WTC11 (cell line): Measurements from ENCODE around the gene ZFP69B. TPM values are rescaled to one million over a fixed set of nuclear protein-coding genes. Genes with fewer than 3 reads are reported as not detected.

Experiments
- ATAC-seq: fragments of 200-7000 bp; cut with Tn5 transposase; 2 replicates; pipeline ENCODE4 v1.10.0; 2021; ENCODE audit warnings: mild to moderate bottlenecking, moderate library complexity
- CTCF ChIA-PET: fragments of 300-600 bp; sonication (Branson Sonifier 250); formaldehyde crosslinking; loops from one replicate; lab custom pipeline; 2021; ENCODE audit warnings: antibody characterized with exemption; lab: Charles Lee
- POLR2A ChIA-PET: fragments of 350-600 bp; sonication (Branson Sonifier 250); formaldehyde crosslinking; loops from one replicate; lab custom pipeline; 2021; ENCODE audit warnings: antibody characterized with exemption; lab: Charles Lee
- DNase-seq: peaks from one replicate; pipeline ENCODE4 v3.0.0; 2021; ENCODE audit warnings: low spot score
- H3K27ac Mint-ChIP-seq: 2 replicates; pipeline ENCODE4 v1.8.0; 2021; ENCODE audit warnings: mixed read lengths
- H3K27me3 Mint-ChIP-seq: 2 replicates; pipeline ENCODE4 v1.8.0; 2021; ENCODE audit warnings: low read depth, mild to moderate bottlenecking, moderate library complexity, mixed read lengths
- H3K36me3 Mint-ChIP-seq: 2 replicates; pipeline ENCODE4 v1.8.0; 2021; ENCODE audit warnings: mixed read lengths
- H3K4me1 Mint-ChIP-seq: 2 replicates; pipeline ENCODE4 v1.8.0; 2022; ENCODE audit warnings: mixed read lengths
- H3K4me3 Mint-ChIP-seq: 2 replicates; pipeline ENCODE4 v1.8.0; 2021; ENCODE audit warnings: mild to moderate bottlenecking, moderate library complexity, mixed read lengths
- H3K9me3 Mint-ChIP-seq: 2 replicates; pipeline ENCODE4 v1.8.0; 2021; ENCODE audit warnings: mixed read lengths
- CBFB ChIP-seq: sonication (generic); formaldehyde crosslinking; IDR thresholded peaks from 2 replicates; pipeline ENCODE4 v1.8.1; 2022; ENCODE audit warnings: mild to moderate bottlenecking, low read depth, missing genetic modification reagents
- CREB1 ChIP-seq: sonication (generic); formaldehyde crosslinking; IDR thresholded peaks from 2 replicates; pipeline ENCODE4 v1.8.0; 2023; ENCODE audit warnings: mild to moderate bottlenecking, missing genetic modification reagents
- EMX1 ChIP-seq: fragments of 250-450 bp; sonication (Bioruptor Pico); IDR thresholded peaks from 2 replicates; pipeline ENCODE4 v1.8.0; 2021; ENCODE audit warnings: mild to moderate bottlenecking
- GABPB1 ChIP-seq: sonication (generic); formaldehyde crosslinking; IDR thresholded peaks from 2 replicates; pipeline ENCODE4 v1.8.1; 2023; ENCODE audit warnings: mild to moderate bottlenecking, missing genetic modification reagents
- GTF2I ChIP-seq: fragments of 250-450 bp; sonication (Bioruptor Pico); conservative IDR thresholded peaks from 2 replicates; pipeline ENCODE4 v1.4.0; 2021; ENCODE audit warnings: mild to moderate bottlenecking
- JUN ChIP-seq: sonication (generic); formaldehyde crosslinking; IDR thresholded peaks from 2 replicates; pipeline ENCODE4 v1.8.0; 2023; ENCODE audit warnings: mild to moderate bottlenecking, missing genetic modification reagents
- MXD4 ChIP-seq: fragments of 250-450 bp; sonication (Bioruptor Pico); IDR thresholded peaks from 2 replicates; pipeline ENCODE4 v1.8.0; 2021; ENCODE audit warnings: mild to moderate bottlenecking, moderate library complexity, borderline replicate concordance
- RELA ChIP-seq: sonication (generic); formaldehyde crosslinking; IDR thresholded peaks from 2 replicates; pipeline ENCODE4 v1.8.1; 2022; ENCODE audit warnings: missing genetic modification reagents, mild to moderate bottlenecking, borderline replicate concordance
- RORB ChIP-seq: fragments of 250-450 bp; sonication (Bioruptor Pico); IDR thresholded peaks from 2 replicates; pipeline ENCODE4 v1.9.0; 2021; ENCODE audit warnings: mild to moderate bottlenecking
- SOX15 ChIP-seq: fragments of 250-450 bp; sonication (Bioruptor Pico); IDR thresholded peaks from 2 replicates; pipeline ENCODE4 v1.9.0; 2021; ENCODE audit warnings: mild to moderate bottlenecking
- TCF7 ChIP-seq: sonication (generic); formaldehyde crosslinking; IDR thresholded peaks from 2 replicates; pipeline ENCODE4 v1.8.0; 2022; ENCODE audit warnings: mild to moderate bottlenecking, low read depth, missing genetic modification reagents, moderate library complexity
- TEAD4 ChIP-seq: sonication (generic); formaldehyde crosslinking; IDR thresholded peaks from 2 replicates; pipeline ENCODE4 v1.8.0; 2022; ENCODE audit warnings: mild to moderate bottlenecking, missing genetic modification reagents
- total RNA-seq: library from RNA; stranded (reverse); gene quantifications from 3 replicates; pipeline ENCODE4 v1.2.3, GENCODE V29; 2021
- TF ChIP-seq, protein P1 (sequence below): fragments of 250-450 bp; sonication (Bioruptor Pico); IDR thresholded peaks from 2 replicates; pipeline ENCODE4 v1.9.0; 2021; ENCODE audit warnings: moderate library complexity, mild to moderate bottlenecking, inconsistent platforms, borderline replicate concordance
- TF ChIP-seq, protein P2 (sequence below): sonication (generic); formaldehyde crosslinking; IDR thresholded peaks from 2 replicates; pipeline ENCODE4 v1.8.0; 2023; ENCODE audit warnings: missing genetic modification reagents
- TF ChIP-seq, protein P3 (sequence below): sonication (generic); formaldehyde crosslinking; IDR thresholded peaks from 2 replicates; pipeline ENCODE4 v1.8.1; 2023; ENCODE audit warnings: mild to moderate bottlenecking, missing genetic modification reagents
- TF ChIP-seq, protein P4 (sequence below): fragments of 250-450 bp; sonication (Bioruptor Pico); IDR thresholded peaks from 2 replicates; pipeline ENCODE4 v1.9.0; 2021; ENCODE audit warnings: mild to moderate bottlenecking
- TF ChIP-seq, protein P5 (sequence below): sonication (generic); formaldehyde crosslinking; IDR thresholded peaks from 2 replicates; pipeline ENCODE4 v1.8.0; 2022; ENCODE audit warnings: mild to moderate bottlenecking, missing genetic modification reagents
- TF ChIP-seq, protein P6 (sequence below): sonication (generic); formaldehyde crosslinking; IDR thresholded peaks from 2 replicates; pipeline ENCODE4 v1.8.1; 2022; ENCODE audit warnings: low read depth, mild to moderate bottlenecking, moderate library complexity, missing genetic modification reagents, borderline replicate concordance

ZFP69B gene
- total RNA-seq, 1 experiment from 2014 or later: 8.2 TPM

DNA sequence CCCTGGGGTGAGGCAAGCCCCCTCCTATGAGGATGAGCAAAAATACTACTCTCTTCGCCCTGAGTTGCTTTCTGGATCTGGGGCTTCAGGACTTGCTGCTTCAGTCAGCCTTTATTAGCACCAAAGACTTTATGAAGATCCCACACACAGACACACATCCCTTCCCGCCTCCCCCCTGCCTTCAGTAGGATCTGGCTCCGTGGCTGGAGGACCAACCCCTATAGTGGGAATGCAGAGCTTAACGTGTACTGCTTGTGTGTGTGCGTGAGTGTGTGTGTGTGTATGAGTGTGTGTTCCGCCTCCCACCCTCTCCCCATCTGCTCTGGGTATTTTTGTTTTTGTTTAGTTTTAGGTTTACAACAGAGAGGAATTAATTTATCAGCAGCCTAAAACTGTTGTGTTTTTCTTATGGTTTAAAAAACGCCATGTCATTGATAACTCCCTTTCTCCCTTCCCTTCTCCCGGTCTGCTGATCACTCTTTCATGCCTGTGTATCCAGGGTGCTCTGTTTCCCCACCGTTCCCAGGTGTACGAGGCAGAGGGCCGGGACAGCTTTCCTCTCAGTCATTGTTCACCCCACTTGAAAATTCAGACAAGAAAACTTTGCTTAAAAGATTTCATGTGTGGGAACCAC, 27.5 kb upstream of the ZFP69B start:
- Mint-ChIP-seq H3K4me3 (no peak overlapping the region), H3K4me1 (no peaks in the 10 kb centered on the region), H3K9me3 (no peaks in the 10 kb centered on the region), H3K27ac (peak overlapping the region; percentile 35), H3K27me3 (no peaks in the 10 kb centered on the region; the same call in 1 of the 2 replicates), H3K36me3 (no peaks in the 10 kb centered on the region)
- TF ChIP-seq CBFB (CRISPR knock-in tag): no peak
- TF ChIP-seq, protein P1, sequence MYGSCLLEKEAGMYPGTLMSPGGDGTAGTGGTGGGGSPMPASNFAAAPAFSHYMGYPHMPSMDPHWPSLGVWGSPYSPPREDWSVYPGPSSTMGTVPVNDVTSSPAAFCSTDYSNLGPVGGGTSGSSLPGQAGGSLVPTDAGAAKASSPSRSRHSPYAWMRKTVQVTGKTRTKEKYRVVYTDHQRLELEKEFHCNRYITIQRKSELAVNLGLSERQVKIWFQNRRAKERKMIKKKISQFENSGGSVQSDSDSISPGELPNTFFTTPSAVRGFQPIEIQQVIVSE: no peak
- no peak for TF ChIP-seq CREB1
- no peak for TF ChIP-seq RORB (CRISPR knock-in tag)
- TF ChIP-seq TEAD4: no peak
- TF ChIP-seq, protein P2, sequence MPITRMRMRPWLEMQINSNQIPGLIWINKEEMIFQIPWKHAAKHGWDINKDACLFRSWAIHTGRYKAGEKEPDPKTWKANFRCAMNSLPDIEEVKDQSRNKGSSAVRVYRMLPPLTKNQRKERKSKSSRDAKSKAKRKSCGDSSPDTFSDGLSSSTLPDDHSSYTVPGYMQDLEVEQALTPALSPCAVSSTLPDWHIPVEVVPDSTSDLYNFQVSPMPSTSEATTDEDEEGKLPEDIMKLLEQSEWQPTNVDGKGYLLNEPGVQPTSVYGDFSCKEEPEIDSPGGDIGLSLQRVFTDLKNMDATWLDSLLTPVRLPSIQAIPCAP: no peak
- TF ChIP-seq TCF7: no peak
- TF ChIP-seq EMX1 (CRISPR knock-in tag): no peak
- TF ChIP-seq RELA (CRISPR knock-in tag): no peak
- TF ChIP-seq GTF2I (CRISPR knock-in tag): no peak
- ATAC-seq (no peak), DNase-seq (no peak)
- POLR2A ChIA-PET: no interaction called here
- CTCF ChIA-PET: interaction anchor here (1.0 to 3.0 kb wide), 4 partner anchors 15 to 108 kb away, joined by 3 to 11 read pairs (median 4); no protein-coding TSS in a partner anchor

DNA sequence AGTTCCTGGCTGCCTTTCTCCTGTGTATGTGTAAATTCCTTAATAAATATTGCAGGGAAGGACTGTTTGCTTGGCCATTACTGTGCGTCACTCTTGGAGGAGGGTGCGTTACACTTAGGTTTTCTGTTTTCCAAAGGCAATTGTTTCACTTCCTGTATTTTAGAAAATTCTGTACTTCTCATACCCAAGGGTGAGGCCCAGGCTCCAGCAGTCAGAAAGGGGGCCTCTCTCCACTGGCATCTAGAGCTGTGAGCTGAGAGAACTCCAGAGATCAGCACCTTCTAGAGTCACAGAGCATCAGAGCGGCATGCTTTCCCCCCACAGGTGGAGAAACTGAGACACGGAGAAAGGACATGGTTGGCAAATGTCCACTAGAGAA, 27.0 kb upstream of the ZFP69B start:
- TF ChIP-seq TCF7: no peak
- no peak for TF ChIP-seq MXD4
- TF ChIP-seq SOX15 (CRISPR knock-in tag): no peak
- TF ChIP-seq, protein P2: no peak
- TF ChIP-seq, protein P3, sequence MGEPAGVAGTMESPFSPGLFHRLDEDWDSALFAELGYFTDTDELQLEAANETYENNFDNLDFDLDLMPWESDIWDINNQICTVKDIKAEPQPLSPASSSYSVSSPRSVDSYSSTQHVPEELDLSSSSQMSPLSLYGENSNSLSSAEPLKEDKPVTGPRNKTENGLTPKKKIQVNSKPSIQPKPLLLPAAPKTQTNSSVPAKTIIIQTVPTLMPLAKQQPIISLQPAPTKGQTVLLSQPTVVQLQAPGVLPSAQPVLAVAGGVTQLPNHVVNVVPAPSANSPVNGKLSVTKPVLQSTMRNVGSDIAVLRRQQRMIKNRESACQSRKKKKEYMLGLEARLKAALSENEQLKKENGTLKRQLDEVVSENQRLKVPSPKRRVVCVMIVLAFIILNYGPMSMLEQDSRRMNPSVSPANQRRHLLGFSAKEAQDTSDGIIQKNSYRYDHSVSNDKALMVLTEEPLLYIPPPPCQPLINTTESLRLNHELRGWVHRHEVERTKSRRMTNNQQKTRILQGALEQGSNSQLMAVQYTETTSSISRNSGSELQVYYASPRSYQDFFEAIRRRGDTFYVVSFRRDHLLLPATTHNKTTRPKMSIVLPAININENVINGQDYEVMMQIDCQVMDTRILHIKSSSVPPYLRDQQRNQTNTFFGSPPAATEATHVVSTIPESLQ (CRISPR knock-in tag): no peak
- Mint-ChIP-seq H3K27ac (peak overlapping the region; percentile 35; the same call in 1 of the 2 replicates), H3K4me3 (no peak overlapping the region), H3K36me3 (no peaks in the 10 kb centered on the region), H3K9me3 (no peaks in the 10 kb centered on the region), H3K4me1 (no peaks in the 10 kb centered on the region), H3K27me3 (no peaks in the 10 kb centered on the region; the same call in 1 of the 2 replicates)
- ChIA-PET CTCF (interaction anchor here (0.5 to 3.0 kb wide), 4 partner anchors 15 to 157 kb away, joined by 4 to 11 read pairs (median 4); no protein-coding TSS in a partner anchor), POLR2A (no interaction called here)
- DNase-seq (no peak), ATAC-seq (no peak)

DNA sequence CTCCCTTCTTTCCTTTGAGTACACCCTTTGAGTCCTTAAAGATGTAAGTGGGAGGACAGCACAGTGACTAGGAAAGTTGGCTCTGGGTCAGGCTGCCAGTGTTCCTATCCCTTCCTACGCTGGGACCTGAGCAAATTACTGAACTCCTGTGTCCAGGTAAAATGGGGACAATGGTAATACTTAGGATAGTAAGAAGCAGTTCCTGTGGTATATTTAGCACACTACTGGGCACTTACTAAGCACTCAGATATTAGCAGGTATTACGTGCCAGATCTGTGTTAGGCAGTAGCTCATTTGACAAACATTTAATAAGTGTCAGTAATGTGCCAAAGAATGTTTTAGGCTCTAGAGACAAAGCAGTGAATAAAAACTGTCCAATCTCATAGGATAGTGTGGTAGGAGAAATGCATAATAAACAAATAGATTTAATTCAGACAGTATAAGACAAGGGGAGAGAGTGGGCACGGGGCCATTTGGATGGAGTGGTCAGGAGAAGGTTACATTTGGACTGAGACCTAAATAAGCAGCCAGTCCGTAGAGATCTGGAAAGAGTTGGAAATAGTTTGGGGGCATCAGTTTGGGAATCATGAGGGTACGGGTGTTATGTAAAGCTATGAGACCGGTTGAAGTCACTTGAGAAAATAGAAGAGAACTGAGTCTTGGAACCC, 26.2 kb upstream of the ZFP69B start:
- TF ChIP-seq, protein P4, sequence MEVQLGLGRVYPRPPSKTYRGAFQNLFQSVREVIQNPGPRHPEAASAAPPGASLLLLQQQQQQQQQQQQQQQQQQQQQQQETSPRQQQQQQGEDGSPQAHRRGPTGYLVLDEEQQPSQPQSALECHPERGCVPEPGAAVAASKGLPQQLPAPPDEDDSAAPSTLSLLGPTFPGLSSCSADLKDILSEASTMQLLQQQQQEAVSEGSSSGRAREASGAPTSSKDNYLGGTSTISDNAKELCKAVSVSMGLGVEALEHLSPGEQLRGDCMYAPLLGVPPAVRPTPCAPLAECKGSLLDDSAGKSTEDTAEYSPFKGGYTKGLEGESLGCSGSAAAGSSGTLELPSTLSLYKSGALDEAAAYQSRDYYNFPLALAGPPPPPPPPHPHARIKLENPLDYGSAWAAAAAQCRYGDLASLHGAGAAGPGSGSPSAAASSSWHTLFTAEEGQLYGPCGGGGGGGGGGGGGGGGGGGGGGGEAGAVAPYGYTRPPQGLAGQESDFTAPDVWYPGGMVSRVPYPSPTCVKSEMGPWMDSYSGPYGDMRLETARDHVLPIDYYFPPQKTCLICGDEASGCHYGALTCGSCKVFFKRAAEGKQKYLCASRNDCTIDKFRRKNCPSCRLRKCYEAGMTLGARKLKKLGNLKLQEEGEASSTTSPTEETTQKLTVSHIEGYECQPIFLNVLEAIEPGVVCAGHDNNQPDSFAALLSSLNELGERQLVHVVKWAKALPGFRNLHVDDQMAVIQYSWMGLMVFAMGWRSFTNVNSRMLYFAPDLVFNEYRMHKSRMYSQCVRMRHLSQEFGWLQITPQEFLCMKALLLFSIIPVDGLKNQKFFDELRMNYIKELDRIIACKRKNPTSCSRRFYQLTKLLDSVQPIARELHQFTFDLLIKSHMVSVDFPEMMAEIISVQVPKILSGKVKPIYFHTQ (CRISPR knock-in tag): no peak
- TF ChIP-seq JUN (CRISPR knock-in tag): no peak
- TF ChIP-seq, protein P5, sequence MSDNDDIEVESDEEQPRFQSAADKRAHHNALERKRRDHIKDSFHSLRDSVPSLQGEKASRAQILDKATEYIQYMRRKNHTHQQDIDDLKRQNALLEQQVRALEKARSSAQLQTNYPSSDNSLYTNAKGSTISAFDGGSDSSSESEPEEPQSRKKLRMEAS (CRISPR knock-in tag): no peak
- no peak for TF ChIP-seq GABPB1 (CRISPR knock-in tag)
- no peak for TF ChIP-seq RELA (CRISPR knock-in tag)
- TF ChIP-seq, protein P6, sequence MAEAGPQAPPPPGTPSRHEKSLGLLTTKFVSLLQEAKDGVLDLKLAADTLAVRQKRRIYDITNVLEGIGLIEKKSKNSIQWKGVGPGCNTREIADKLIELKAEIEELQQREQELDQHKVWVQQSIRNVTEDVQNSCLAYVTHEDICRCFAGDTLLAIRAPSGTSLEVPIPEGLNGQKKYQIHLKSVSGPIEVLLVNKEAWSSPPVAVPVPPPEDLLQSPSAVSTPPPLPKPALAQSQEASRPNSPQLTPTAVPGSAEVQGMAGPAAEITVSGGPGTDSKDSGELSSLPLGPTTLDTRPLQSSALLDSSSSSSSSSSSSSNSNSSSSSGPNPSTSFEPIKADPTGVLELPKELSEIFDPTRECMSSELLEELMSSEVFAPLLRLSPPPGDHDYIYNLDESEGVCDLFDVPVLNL: no peak
- TF ChIP-seq, all 79 proteins: peak for 0
- H3K36me3 Mint-ChIP-seq: no peaks in the 10 kb centered on the region
- H3K9me3 Mint-ChIP-seq: no peaks in the 10 kb centered on the region
- no peaks in the 10 kb centered on the region for H3K4me1 Mint-ChIP-seq
- no peak overlapping the region for H3K27ac Mint-ChIP-seq
- POLR2A ChIA-PET: no interaction called here
- ATAC-seq (no peak), DNase-seq (no peak)
- H3K27me3 Mint-ChIP-seq: no peaks in the 10 kb centered on the region; the same call in 1 of the 2 replicates
- no peak overlapping the region for H3K4me3 Mint-ChIP-seq
- CTCF ChIA-PET: interaction anchor here (0.5 to 3.0 kb wide), 5 partner anchors 14 to 280 kb away, joined by 4 to 11 read pairs (median 4); no protein-coding TSS in a partner anchor
